ENCODE data around the gene TDRD5. TPM values are rescaled to one million over a fixed set of nuclear protein-coding genes. Genes with fewer than 3 reads are reported as not detected.

Gene TDRD5, protein sequence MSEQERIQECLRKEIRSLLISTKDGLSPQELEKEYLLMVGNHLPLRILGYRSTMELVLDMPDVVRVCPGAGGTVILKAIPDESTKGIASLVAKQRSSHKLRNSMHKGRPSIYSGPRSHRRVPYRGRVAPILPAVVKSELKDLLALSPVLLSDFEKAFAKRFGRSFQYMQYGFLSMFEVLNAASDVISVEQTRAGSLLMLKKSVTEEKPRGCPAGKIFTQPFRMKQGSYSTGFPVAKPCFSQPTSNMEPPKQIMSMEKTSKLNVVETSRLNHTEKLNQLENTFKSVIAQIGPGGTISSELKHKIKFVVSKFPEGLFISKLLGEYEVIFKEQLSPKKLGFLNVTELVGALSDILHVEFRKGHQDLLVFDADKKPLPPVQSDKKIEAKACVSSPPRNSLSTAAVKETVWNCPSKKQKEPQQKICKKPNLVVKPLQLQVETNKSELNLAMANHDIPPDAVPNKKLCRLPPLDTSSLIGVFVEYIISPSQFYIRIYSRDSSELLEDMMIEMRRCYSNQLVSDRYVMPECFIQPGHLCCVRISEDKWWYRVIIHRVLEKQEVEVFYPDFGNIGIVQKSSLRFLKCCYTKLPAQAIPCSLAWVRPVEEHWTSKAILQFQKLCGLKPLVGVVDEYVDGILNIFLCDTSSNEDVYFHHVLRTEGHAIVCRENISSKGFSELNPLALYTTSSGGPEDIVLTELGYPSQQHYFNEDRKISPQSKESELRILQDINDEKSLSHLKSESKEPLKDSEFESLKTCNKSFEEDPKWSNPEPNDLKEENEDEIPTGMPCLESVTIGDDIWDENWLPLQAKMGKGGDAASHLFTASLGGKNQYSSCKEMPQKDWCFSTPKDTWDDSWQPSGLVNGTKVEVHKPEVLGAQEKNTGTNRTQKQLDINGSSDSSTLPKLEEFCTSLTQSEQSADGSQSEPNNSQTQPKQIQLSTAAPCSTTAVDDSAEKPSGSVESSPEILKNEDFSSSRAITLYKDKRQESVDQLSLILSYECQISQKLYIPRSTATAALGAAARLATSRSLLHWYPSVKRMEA
- 0.10 and 0.14 TPM in 2 replicates for total RNA-seq (2014; rRNA removed; shearing (Covaris generic))
- polyA plus RNA-seq (2014; cell fraction: nucleus; rRNA removed): 0.33 TPM in 1 of 2 replicates, not detected in the other

DNA sequence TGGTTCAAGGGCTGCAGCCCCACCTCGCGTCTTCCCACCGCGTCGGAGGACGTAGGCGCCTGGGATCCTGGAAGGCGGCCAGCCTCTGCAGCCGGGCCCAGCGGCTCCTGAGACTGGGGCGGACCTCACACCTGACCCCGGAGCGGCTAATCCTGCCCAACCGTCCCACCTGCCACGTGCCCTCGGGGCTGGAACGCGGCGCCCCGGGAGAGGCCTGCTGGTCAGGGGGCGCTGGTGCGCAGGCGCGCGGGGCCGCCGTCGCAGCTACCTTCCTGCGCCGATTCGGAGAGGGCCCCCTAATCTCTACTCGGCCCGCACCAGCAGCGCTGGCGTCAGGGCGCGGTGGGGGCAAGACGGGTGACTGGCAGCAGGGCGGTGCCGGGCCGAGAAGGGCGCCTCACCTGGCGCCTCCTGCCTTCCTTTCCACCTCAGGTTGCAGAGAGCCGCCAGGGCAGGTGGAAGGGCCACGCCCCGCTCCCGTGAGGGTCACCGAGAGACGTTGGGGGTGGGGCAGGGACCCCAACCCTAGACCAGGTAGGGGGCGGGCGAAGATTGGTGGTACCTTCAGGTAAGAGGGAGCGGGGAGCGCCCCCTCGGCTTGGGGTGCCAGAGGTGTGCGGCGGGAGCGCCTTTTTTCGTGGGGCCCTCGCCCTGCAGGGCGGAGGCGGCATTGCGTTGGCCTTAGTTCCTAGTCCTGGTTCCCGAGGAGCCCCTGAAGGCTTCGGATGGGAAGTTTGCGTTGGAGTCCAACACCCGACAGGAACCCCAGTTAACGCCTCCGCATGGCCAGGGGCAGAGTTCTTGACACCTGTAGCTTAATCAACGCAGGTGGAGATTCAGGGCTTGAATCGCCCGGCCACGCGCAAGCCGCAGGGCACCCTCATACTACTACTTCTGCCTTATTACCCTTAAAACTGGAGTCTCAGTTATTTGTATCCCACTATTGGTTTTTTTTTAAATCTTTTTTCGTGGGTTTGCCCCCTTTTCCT lies at the start of gene TDRD5:
TDRD5 (plus strand) TSS at position 241 of the 989 bp plus-strand sequence. CDS start 784 bp downstream, outside the sequence.
- DNase-seq (ENCODE audit: extremely low read depth, low read depth): peak; percentile 9

DNA sequence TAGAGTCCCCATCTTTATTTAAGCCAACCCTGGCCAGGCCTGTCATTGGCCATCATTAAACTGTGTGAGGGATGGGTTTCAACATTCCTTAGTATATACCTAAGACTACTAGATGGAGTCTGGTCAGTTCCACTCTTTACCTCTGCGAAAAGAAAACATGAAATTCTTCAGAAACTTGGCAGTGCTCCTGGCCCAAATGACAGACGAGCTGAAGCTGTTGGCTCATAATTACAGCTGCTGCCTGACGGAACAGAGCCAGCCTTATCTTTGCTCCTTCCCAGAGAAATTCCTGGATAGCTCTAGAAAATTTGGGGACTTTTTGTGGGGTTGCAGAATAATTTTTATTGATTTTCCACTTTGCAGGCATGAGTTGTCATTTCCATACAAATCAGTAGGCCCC lies 46.3 kb upstream of the TDRD5 start:
- DNase-seq (ENCODE audit: extremely low read depth, low read depth): no peak

DNA sequence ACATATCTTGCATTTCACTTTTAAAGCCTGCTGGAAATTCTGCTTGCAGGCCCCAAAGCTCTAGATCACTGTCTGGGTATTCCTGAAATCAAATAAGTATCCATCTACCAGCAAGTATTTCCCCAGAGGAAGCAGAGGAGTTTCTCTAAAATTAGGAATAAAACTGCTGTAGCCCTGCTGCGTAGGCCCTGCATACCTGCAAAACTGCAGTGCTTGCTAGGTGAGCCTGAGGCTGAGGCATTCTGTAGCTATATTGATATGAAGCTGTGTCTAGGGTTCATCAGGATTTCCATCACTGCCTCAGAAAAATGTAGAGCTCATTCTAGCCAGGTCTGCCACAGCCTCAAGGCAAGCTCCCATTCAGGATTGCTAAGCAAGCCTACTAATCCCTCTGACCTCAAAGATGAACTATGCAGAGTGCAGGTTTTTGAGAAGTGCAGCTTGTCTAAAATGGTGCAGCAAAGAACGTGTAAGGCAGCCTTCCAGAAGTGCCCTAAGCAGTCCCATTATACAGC lies 44.6 kb upstream of the TDRD5 start:
- DNase-seq (ENCODE audit: extremely low read depth, low read depth): no peak

DNA sequence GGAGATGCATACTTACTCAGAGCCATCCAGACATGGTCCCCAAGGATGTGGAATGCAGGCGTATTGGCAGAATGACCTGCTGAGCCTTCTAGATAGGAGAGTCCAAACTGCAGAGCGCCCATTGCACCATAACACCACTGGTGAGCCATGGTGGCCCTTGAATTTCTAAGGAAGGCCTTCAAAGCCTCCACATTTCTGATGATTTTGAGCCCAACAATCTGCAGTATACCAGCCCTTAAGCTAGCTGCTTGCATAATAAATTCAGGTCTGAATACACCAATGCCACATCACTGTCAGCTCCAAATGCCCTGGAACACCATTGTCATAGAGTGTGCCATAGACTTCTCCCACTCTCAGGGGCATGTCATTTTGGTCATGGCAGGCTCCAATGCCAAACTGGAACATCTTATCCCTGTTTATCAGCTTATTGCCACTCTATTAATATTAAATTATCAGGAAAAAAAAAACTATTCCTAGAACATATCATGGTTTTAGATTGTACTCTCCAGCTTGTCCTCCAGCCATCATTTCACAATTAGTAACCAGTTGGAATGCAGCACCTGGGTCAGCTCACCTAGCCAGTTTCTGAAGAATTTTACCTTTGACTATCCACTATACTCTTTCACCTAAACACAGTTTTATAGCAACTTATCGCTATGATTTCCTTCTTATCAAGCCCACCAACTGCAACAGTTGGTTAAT lies 42.8 kb upstream of the TDRD5 start:
- no peak for DNase-seq (ENCODE audit: extremely low read depth, low read depth)

DNA sequence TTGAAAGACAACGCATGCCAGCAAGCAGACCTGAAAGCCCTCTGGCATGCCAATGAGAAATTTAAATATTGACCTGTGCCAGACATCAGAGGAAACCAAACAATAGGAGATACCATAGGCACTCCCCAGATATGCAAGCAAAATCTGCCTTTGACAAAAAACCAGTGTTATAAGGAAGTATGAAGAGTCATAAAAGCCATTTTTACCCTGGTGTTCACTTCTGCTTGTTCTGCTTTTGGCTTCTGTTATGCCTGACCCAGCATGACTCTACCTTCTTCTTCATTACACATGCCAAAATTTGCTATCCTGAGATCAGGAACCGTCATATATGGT lies 42.3 kb upstream of the TDRD5 start:
- DNase-seq (ENCODE audit: extremely low read depth, low read depth): no peak

DNA sequence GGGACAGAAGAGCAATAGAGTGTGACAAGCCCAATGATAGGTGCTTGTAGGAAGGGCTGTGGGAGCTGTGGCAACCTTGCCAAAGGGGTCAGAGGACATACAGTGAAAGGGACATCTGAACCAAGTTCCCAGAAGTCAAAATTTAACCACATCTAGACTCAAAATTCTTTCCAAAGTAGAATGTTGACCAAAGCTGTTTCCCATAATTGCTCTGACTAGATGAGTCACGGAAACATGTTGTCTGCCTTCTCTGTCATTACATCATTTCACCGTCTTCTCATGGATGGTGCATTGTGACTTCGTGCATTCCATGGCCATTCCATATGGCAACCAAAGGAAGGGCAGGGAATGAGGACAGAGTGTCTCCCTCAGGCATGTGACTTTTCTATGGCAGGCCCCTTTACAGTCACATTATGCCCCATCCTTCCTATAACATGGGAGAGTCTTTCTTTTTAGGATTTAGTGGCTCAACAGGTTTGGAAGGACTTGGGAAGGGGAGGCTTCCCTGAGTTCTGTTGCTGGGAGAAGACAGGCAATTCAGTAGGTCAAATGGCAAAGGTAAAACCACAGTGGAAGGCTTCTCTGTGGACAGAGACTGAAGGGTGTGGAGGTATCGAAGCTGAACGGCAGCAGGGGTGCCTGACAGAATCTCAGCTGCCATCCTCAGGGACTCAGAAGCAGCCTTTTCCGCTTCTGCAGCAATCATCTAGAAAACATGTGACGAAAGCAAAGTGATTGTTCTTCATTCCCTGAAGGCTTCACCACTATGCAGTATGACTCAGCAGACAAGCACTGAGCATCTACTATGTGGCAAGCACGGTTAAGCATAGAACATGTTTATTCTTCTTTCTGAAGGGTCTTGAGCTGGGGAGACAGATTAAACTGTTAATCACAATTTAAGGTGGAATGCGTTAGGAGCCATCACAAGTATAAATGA lies 40.6 kb upstream of the TDRD5 start:
- DNase-seq (ENCODE audit: extremely low read depth, low read depth): peak; percentile 86

DNA sequence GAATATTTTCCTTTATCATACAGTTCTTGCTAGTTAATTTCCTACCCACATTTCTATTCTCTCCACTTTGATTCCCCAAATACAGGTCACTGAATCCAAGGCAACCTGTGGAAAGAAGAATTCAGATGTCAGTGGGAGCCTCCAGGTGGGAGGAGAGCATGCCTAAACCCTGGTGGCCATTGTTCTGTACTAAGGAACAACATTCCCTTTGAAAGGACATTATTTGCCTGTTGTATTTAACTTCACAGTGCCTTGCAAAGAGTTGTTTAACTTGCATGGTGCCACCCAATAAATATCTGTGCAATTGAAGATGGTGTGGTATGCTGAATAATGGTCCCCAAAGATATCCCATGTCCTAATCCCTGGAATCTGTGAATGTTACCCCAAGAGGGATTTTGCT lies 37.2 kb upstream of the TDRD5 start:
- DNase-seq (ENCODE audit: extremely low read depth, low read depth): no peak

DNA sequence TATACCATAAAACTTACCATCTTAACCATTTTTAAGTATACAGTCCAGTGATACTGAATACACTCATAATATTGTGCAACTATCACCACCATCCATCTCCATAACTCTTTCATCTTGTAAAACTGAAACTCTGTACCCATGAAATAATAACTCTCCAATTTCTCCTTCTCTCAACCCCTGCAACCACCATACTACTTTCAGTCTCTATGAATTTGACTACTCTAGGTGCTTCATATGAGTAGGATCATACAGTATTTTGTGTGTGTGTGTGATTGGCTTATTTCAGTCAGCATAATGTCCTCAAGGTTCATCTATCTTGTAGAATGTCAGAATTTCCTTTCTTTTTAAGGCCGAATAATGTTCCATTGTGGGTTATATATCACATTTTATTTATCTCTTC lies 33.6 kb upstream of the TDRD5 start:
- DNase-seq (ENCODE audit: extremely low read depth, low read depth): no peak

DNA sequence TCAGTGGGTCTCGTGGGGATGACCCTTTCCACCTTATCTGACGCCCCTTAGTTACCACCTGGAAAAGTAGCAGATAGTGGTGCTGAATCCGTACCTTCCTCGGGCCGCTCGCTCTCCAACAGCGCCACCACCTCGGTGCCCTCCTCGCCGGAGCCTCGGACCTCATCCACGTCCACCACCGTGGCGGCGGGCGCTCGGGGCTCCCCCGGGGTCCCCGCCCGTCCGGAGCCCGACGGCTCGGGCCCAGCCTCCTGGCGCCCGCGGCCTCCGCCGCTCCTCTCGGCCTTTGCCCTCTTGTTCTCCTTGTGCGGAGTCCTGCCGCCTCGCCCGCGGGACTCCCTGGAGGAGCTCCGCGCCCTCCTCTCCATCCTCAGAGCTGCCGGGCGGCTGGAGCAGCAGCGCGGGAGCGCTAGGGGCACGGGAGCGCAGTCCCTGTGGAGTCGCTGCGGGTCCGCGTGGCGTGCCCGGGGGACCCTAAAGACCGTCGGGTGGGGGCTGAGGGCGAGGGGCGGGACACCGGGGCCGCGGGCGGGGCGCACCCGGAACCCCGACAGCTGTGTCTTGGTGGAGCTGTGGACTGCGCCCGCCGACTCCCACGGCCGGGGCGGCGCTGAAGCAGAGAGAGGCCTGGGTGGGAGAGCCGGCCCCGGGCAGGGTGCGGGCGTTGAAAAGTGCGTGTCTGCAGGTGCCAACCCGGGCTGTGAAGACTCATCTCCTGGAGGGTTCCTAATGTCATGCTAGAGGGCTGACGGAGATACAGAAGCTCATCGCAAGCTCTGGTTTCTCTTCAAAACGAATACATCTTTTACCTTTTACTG lies 15.9 kb upstream of the TDRD5 start, which contains the start of gene NPHS2:
NPHS2 (minus strand) TSS at position 452 of the 818 bp plus-strand sequence; CDS start at position 368, 84 bp downstream.
- DNase-seq (ENCODE audit: extremely low read depth, low read depth): no peak

DNA sequence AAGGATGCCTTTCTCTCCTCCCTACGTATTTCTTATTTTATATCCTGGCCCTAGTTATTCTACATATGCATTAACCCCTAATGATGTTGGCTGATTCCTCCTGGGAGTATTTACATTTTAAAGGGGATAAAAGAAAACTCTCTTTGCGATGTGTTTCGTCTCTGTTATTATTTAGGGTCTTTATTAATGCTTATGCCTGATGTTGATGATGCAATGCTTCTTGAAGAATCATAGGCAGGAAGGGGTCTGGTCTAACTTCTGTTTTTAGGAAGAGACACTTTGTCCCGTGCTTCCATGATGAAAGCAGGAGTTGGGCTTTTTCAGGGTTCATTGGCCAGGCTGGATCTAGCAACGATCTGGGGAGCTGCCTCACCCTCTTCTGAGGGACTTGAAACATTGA lies 15.1 kb upstream of the TDRD5 start:
- DNase-seq (ENCODE audit: extremely low read depth, low read depth): no peak

DNA sequence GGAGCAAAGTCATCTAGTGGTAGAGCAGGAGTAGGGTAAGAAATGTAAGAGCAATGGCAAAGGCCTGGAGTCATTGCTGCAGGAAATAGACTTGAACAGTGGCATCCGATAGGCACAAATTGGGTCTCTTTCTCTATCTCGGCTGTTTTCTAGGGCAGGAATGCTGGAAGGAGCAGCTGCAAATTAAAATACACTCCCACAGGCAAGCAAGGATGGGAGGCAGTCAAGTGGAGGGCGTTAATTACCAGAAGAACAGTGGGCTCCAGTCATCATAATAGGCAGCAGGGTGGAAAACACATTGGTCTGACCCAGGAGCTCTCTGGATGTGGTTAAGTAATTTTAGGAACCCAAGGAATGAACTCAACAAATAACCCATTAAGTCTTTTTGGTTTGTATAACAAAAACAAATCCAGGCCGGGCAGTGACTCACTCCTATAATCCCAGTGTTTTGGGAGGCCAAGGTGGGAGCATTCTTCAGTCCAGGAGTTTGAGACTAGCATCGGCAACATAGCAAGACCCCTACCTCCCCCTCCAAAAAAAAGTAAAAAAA lies 7.8 kb upstream of the TDRD5 start:
- no peak for DNase-seq (ENCODE audit: extremely low read depth, low read depth)

DNA sequence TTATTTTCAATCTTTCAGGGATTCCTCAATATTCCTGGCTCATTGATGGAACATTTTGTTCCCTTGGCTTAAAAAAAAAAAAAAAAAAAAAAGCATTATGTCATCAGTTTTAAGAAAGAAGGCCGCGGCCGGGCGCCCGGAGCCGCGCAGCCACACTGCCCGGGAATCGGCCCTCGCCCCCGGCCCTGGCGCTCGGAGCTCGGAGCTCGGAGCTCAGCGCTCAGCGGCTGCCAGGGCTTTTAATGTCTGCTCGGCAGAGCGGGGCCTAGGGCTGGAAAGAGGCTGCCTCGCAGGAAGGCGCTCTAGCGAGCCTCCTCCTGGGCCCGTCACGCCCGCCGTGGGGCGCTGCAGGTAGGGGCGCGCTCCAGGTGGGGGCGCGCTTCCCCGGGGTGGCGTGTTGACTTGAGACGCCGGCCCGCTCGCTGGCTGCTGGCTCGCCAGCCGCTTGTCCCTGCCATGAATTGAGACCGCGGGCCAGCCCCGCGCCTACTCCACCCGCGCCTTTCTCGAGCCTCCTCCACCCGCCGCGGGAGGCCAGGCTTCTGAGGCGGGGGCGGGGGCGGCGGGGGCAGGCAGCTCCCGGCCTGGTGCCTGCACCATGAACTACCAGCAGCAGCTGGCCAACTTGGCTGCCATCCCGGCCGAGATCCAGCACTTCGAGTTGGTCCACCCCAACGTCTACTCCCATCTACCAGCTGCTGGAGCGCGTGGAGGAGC lies 5.4 kb upstream of the TDRD5 start:
- DNase-seq (ENCODE audit: extremely low read depth, low read depth): peak; percentile 65

DNA sequence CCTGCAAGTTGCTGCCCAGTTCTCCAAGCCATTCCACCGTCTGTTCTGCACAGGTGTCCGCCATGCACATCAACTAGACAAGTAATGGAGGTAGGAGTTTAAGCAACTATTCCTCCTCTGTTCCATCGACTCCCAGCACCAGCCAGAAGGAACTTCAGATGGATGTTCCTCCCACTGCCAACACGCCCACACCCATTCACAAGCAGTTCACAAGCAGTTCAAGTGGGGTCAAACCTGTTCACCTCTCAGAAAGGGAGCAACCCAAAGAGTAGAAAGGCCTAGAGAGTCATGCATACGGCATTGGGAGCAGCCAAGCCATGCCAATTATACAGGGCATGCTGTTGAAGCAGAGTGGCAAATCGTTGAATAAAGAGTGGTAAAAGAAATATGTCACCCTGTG lies 4.3 kb upstream of the TDRD5 start:
- DNase-seq (ENCODE audit: extremely low read depth, low read depth): no peak

DNA sequence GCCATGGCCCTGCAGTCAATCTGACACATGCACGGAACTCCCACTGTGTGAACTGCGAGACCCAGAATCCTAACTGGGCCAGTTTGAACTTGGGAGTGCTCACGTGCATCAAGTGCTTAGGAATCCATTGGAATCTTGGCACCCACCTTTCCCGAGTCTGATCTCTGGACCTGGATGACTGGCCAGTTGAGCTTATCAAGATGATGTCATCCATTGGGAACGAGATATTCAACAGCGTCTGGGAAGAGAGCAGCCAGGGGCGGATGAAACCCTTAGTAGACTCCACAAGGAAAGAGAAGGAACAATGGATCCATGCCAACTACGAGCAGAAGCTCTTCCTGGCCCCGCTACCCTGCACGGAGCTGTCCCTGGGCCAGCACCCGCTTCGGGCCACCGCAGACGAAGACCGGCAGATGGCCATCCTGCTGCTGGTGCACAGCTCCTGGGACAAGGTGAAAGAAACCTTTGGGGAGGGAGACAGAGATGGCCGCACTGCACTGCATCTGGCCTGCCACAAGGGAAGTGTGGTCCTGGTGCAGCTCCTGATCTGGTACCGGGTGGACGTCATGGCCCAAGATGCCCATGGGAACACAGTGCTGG lies 3.1 kb upstream of the TDRD5 start:
- DNase-seq (ENCODE audit: extremely low read depth, low read depth): no peak

DNA sequence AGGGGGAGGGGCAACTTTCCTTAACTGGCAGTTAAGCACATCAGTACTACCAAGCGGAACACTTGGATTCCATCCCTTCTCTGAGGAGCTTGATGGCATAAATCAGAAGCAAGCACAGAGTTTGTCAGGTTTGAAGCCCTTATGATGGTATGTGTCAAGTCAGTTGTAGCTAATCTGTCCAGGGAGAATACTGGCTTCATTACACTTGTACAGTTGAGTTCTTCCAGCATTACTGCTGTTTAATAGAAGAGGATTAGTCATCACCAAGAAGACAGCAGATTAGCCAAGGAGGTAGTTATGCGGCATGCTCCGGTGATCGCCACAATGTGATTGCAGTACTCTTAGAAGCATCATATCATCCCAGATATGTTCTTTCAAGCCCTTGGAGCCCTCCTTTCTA lies 2.1 kb upstream of the TDRD5 start:
- no peak for DNase-seq (ENCODE audit: extremely low read depth, low read depth)

DNA sequence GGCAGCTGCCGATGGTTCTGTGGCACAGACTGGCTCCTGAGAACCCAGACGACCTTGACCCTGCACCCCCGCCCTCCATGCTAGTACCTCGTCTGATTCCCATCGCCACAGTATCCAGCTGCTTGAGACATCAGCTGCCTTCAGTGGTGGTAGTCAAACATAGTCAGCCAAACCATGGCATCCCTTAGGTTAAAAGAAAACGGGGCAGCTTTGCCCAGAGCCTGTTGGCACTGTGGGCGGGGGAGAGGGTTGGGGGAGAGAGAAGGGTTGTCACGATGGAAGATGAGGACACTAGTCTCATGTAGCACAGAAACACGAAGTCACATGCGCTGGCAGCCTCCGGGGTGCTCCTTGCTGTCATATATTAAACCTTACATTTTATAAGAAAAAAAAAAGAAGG lies 961 bp upstream of the TDRD5 start:
- DNase-seq (ENCODE audit: extremely low read depth, low read depth): no peak

All from NCI-H460 (cell line).